ENCODE data around the gene ANKMY1. TPM values are rescaled to one million over a fixed set of nuclear protein-coding genes. Genes with fewer than 3 reads are reported as not detected.

Gene ANKMY1
- total and polyA plus RNA-seq, 2 of the 8 experiments (the other 6 are each of a cell fraction or from before 2014, with no cell fraction given), result 4.5 to 4.8 TPM

DNA sequence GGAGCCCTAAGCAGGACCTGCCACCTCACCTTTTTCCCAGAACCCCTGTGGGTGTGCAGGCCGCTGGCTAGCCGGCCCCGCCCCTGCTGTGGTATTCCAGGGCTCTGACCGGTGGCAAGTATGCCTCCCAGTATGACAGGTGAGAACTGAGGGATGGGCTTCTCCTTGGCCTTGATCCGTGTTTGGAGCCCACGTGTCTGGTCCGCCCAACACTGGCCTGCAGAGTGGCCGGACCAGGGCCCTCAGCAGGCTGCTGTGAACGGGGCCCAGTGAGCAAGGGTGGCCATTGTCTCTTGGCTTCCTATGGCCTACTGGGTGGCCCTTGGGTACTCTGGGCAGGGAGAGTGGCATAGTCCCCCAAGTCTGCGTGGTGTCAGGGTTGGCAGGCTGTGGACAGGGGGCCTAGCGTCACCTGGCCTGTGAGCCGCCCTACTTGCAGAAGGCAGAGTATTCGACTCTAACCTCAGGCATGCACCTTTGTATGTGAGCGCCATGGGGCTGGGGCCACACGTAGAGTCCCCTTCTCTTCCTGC lies 12.3 kb upstream of the ANKMY1 start (continued):
- TF ChIP-seq, protein P1, sequence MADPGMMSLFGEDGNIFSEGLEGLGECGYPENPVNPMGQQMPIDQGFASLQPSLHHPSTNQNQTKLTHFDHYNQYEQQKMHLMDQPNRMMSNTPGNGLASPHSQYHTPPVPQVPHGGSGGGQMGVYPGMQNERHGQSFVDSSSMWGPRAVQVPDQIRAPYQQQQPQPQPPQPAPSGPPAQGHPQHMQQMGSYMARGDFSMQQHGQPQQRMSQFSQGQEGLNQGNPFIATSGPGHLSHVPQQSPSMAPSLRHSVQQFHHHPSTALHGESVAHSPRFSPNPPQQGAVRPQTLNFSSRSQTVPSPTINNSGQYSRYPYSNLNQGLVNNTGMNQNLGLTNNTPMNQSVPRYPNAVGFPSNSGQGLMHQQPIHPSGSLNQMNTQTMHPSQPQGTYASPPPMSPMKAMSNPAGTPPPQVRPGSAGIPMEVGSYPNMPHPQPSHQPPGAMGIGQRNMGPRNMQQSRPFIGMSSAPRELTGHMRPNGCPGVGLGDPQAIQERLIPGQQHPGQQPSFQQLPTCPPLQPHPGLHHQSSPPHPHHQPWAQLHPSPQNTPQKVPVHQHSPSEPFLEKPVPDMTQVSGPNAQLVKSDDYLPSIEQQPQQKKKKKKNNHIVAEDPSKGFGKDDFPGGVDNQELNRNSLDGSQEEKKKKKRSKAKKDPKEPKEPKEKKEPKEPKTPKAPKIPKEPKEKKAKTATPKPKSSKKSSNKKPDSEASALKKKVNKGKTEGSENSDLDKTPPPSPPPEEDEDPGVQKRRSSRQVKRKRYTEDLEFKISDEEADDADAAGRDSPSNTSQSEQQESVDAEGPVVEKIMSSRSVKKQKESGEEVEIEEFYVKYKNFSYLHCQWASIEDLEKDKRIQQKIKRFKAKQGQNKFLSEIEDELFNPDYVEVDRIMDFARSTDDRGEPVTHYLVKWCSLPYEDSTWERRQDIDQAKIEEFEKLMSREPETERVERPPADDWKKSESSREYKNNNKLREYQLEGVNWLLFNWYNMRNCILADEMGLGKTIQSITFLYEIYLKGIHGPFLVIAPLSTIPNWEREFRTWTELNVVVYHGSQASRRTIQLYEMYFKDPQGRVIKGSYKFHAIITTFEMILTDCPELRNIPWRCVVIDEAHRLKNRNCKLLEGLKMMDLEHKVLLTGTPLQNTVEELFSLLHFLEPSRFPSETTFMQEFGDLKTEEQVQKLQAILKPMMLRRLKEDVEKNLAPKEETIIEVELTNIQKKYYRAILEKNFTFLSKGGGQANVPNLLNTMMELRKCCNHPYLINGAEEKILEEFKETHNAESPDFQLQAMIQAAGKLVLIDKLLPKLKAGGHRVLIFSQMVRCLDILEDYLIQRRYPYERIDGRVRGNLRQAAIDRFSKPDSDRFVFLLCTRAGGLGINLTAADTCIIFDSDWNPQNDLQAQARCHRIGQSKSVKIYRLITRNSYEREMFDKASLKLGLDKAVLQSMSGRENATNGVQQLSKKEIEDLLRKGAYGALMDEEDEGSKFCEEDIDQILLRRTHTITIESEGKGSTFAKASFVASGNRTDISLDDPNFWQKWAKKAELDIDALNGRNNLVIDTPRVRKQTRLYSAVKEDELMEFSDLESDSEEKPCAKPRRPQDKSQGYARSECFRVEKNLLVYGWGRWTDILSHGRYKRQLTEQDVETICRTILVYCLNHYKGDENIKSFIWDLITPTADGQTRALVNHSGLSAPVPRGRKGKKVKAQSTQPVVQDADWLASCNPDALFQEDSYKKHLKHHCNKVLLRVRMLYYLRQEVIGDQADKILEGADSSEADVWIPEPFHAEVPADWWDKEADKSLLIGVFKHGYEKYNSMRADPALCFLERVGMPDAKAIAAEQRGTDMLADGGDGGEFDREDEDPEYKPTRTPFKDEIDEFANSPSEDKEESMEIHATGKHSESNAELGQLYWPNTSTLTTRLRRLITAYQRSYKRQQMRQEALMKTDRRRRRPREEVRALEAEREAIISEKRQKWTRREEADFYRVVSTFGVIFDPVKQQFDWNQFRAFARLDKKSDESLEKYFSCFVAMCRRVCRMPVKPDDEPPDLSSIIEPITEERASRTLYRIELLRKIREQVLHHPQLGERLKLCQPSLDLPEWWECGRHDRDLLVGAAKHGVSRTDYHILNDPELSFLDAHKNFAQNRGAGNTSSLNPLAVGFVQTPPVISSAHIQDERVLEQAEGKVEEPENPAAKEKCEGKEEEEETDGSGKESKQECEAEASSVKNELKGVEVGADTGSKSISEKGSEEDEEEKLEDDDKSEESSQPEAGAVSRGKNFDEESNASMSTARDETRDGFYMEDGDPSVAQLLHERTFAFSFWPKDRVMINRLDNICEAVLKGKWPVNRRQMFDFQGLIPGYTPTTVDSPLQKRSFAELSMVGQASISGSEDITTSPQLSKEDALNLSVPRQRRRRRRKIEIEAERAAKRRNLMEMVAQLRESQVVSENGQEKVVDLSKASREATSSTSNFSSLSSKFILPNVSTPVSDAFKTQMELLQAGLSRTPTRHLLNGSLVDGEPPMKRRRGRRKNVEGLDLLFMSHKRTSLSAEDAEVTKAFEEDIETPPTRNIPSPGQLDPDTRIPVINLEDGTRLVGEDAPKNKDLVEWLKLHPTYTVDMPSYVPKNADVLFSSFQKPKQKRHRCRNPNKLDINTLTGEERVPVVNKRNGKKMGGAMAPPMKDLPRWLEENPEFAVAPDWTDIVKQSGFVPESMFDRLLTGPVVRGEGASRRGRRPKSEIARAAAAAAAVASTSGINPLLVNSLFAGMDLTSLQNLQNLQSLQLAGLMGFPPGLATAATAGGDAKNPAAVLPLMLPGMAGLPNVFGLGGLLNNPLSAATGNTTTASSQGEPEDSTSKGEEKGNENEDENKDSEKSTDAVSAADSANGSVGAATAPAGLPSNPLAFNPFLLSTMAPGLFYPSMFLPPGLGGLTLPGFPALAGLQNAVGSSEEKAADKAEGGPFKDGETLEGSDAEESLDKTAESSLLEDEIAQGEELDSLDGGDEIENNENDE (IDR thresholded peaks at IDR 0.05; ENCODE audit: insufficient replicate concordance, low read length), result no peak
- no peak for TF ChIP-seq RBBP5 (IDR thresholded peaks at IDR 0.05; ENCODE audit: borderline replicate concordance, low read depth, low read length)
- no peak for TF ChIP-seq BRCA1 (IDR thresholded peaks at IDR 0.05; ENCODE audit: low read depth, low read length)
